Immature natural killer cell (primary cell): ENCODE measurements around the gene TENT5A. TPM values are rescaled to one million over a fixed set of nuclear protein-coding genes. Genes with fewer than 3 reads are reported as not detected.
A peak's percentile ranks its signal among the peaks of the same experiment; 100 is the strongest.
"Not testable (repeated sequence)": the region's sequence is repeated elsewhere in the genome, so short reads cannot be mapped to it uniquely, and the experiment has no call there.

Source experiments
- DNase-seq, 3 donors: peaks; one replicate each; pipeline ENCODE4 v3.0.0; 2022; ENCODE audit warnings: mixed read lengths in 1 of 3
- H3K27ac Mint-ChIP-seq, 6 donors: one replicate each; pipeline ENCODE4 v1.8.0; 2020; ENCODE audit warnings: mixed read lengths in 6 of 6, mild to moderate bottlenecking in 5 of 6, inconsistent platforms in 4 of 6, moderate library complexity in 3 of 6
- H3K27me3 Mint-ChIP-seq, 3 donors: one replicate each; pipeline ENCODE4 v1.8.0; 2020 to 2021; ENCODE audit warnings: low read depth in 3 of 3, mild to moderate bottlenecking in 3 of 3, mixed read lengths in 3 of 3, moderate library complexity in 3 of 3, inconsistent platforms in 1 of 3
- H3K36me3 Mint-ChIP-seq, 3 donors: one replicate each; pipeline ENCODE4 v1.8.0; 2020; ENCODE audit warnings: mixed read lengths in 3 of 3, inconsistent platforms in 2 of 3, mild to moderate bottlenecking in 2 of 3
- H3K4me1 Mint-ChIP-seq, 2 donors: one replicate each; pipeline ENCODE4 v1.8.0; 2020; ENCODE audit warnings: inconsistent platforms in 2 of 2, mild to moderate bottlenecking in 2 of 2, mixed read lengths in 2 of 2, moderate library complexity in 1 of 2
- H3K4me3 Mint-ChIP-seq, 5 donors: one replicate each; pipeline ENCODE4 v1.8.0; 2020; ENCODE audit warnings: mild to moderate bottlenecking in 5 of 5, mixed read lengths in 5 of 5, inconsistent platforms in 3 of 5, moderate library complexity in 3 of 5
- H3K9me3 Mint-ChIP-seq, 6 donors: one replicate each; pipeline ENCODE4 v1.8.0; 2020; ENCODE audit warnings: mild to moderate bottlenecking in 6 of 6, mixed read lengths in 6 of 6, inconsistent platforms in 4 of 6, moderate library complexity in 3 of 6
- polyA plus RNA-seq, 3 donors: library from polyadenylated mRNA; unstranded; fragments of 300-500 nt; fragmentation: Illumina TruSeq; gene quantifications; one replicate each; pipeline ENCODE4 v1.2.3, GENCODE V29; 2021

Gene TENT5A
- polyA plus RNA-seq, 3 donors from 2014 or later, result 8.0 to 12.8 (median 10.7) TPM

- H3K27ac Mint-ChIP-seq, result peak overlapping the region; percentile 95 to 99 (median 98)
- H3K4me3 Mint-ChIP-seq, result peak overlapping the region; percentile 96 to 100 (median 99)
- H3K9me3 Mint-ChIP-seq, result no peaks in the 10 kb centered on the region
- peaks cover 33 to 36% of the 10 kb centered on the region in 2 donors for H3K4me1 Mint-ChIP-seq
- peak; percentile 84 to 86 (median 85) for DNase-seq
- peaks cover 0 to 8% (median 4%) of the 10 kb centered on the region in 3 donors for H3K36me3 Mint-ChIP-seq
- H3K27me3 Mint-ChIP-seq, result peaks cover 14 to 17% (median 15%) of the 10 kb centered on the region in 3 donors
These were observed 1.5 kb upstream of the TENT5A start for GRCh38 chr6:81753711-81754577.

- Mint-ChIP-seq H3K36me3 (peaks cover 0 to 12% (median 4%) of the 10 kb centered on the region in 3 donors), H3K4me3 (peak overlapping the region; percentile 96 to 100 (median 99)), H3K27ac (peak overlapping the region; percentile 95 to 99 (median 98)), H3K9me3 (no peaks in the 10 kb centered on the region), H3K4me1 (peaks cover 39 to 44% of the 10 kb centered on the region in 2 donors), H3K27me3 (peaks cover 14 to 17% (median 15%) of the 10 kb centered on the region in 3 donors)
- DNase-seq, result peak; percentile 88 to 89 (median 88)
These were observed 635 bp upstream of the TENT5A start for GRCh38 chr6:81752921-81753710.

- Mint-ChIP-seq H3K27me3 (peaks cover 12 to 17% (median 15%) of the 10 kb centered on the region in 3 donors), H3K9me3 (no peaks in the 10 kb centered on the region), H3K36me3 (peaks cover 0 to 18% (median 4%) of the 10 kb centered on the region in 3 donors), H3K27ac (peak overlapping the region; percentile 95 to 99 (median 98)), H3K4me3 (peak overlapping the region; percentile 96 to 100 (median 99)), H3K4me1 (peaks cover 45 to 57% of the 10 kb centered on the region in 2 donors)
- DNase-seq, result peak; percentile 46 to 49 (median 47)
These were observed 945 bp downstream of the TENT5A start for GRCh38 chr6:81751388-81752083.

DNA sequence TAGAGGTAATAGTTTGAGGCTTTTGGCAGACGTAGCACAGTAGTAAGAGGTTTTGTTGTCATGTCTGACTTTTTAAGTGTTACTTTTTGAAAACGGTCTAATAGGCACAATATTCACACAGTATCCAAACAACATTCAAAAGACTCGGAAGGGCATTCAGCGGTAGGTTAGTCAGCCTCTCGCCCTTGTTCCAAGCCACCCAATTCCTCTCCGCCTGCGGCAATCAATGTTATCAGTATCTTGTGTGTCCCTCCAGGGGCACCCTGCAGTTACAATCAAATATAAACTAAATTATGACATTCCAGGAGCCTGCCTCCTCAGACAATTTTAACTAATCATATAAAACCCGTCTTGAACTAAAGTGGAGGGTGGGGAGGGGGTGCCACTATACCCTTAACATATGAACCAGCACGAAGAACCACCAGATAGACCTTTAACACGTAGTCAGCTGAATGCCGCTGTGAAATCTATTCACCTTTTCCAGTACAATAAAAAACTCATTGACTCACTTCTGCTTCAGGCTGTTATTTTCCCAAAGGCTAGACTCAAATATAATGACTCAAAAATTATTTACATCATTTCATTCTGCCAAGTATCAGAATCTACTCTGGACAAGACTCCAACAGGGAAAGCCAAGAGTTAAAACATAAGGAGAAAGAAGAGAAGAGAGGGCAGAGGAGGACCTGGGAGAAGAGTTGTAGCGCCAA lies 1.6 kb downstream of the TENT5A start:
- Mint-ChIP-seq H3K4me1 (peaks cover 49 to 64% of the 10 kb centered on the region in 2 donors), H3K9me3 (no peaks in the 10 kb centered on the region), H3K27ac (peak overlapping the region; percentile 95 to 99 (median 98)), H3K4me3 (peak overlapping the region; percentile 96 to 100 (median 99)), H3K27me3 (peaks cover 12 to 17% (median 15%) of the 10 kb centered on the region in 3 donors), H3K36me3 (peaks cover 0 to 20% (median 4%) of the 10 kb centered on the region in 3 donors)
- peak in 1 of 3 donors; percentile 3 for DNase-seq

- peaks cover 0 to 20% (median 4%) of the 10 kb centered on the region in 3 donors for H3K36me3 Mint-ChIP-seq
- H3K9me3 Mint-ChIP-seq, result no peaks in the 10 kb centered on the region
- peak overlapping the region; percentile 96 to 100 (median 99) for H3K4me3 Mint-ChIP-seq
- DNase-seq, result no peak
- H3K4me1 Mint-ChIP-seq, result peaks cover 53 to 71% of the 10 kb centered on the region in 2 donors
- peaks cover 12 to 17% (median 16%) of the 10 kb centered on the region in 3 donors for H3K27me3 Mint-ChIP-seq
- H3K27ac Mint-ChIP-seq, result peak overlapping the region in 4 of 6 donors; percentile 68 to 99 (median 98)
These were observed 2.3 kb downstream of the TENT5A start for GRCh38 chr6:81750200-81750599.

DNA sequence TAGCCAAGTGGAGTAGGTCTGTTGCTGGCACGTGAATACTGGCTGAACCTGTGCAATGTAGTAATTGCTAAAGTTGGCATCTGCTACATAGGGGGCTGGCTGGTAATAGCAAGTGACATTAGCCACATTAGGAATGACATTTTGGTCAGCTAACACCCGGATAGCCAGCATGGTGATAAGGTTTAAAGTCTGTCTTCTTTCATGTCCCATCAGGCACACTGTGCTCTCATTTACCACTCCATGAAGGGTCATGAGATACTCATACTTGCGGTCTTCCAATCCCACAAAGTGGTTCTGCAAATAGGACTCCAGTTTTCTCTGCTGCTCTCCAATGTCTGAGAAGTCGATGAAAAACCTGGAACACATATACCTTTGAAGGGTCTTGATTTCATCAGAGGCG lies 2.8 kb downstream of the TENT5A start:
- Mint-ChIP-seq H3K27ac (peak overlapping the region in 3 of 6 donors; percentile 19 to 98 (median 97)), H3K4me1 (peaks cover 57 to 76% of the 10 kb centered on the region in 2 donors), H3K9me3 (no peaks in the 10 kb centered on the region), H3K27me3 (peaks cover 12 to 18% (median 17%) of the 10 kb centered on the region in 3 donors), H3K36me3 (peaks cover 0 to 20% (median 4%) of the 10 kb centered on the region in 3 donors), H3K4me3 (peak overlapping the region; percentile 96 to 100 (median 99))
- no peak for DNase-seq

GRCh38 chr6:81748994-81749393 lies 3.5 kb downstream of the TENT5A start:
- H3K4me1 Mint-ChIP-seq, result peaks cover 60 to 78% of the 10 kb centered on the region in 2 donors
- H3K36me3 Mint-ChIP-seq, result peaks cover 0 to 20% (median 4%) of the 10 kb centered on the region in 3 donors
- H3K9me3 Mint-ChIP-seq, result no peaks in the 10 kb centered on the region
- no peak for DNase-seq
- peaks cover 12 to 18% (median 17%) of the 10 kb centered on the region in 3 donors for H3K27me3 Mint-ChIP-seq
- H3K27ac Mint-ChIP-seq, result no peak overlapping the region
- peak overlapping the region in 4 of 5 donors; percentile 23 to 100 (median 98) for H3K4me3 Mint-ChIP-seq

DNA sequence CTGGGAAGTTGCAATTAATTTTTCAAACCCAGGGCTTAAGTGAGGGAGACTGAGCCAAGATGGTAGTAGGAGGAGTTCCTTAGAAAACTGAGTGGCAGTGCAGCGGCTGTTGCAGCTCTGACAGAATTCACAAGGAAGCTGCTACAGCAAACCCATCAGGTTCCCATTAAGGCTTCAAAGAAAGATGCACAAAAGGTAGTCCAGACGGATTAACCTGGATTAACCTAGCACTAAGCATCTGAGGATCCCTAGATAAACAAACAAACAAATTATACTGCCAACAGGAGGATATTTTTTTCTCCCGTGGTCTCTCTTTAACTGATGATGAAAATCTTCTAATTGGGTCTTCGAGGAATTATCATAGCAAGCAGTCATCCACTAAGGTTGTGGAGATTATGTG lies 5.2 kb downstream of the TENT5A start:
- DNase-seq, result no peak
- Mint-ChIP-seq H3K9me3 (no peaks in the 10 kb centered on the region), H3K4me1 (peaks cover 60 to 83% of the 10 kb centered on the region in 2 donors), H3K4me3 (peak overlapping the region in 1 of 5 donors; percentile 35), H3K27me3 (peaks cover 0 to 10% (median 7%) of the 10 kb centered on the region in 3 donors), H3K27ac (peak overlapping the region in 1 of 6 donors; percentile 12), H3K36me3 (peaks cover 3 to 20% (median 4%) of the 10 kb centered on the region in 3 donors)

- Mint-ChIP-seq H3K27ac (peak overlapping the region in 1 of 6 donors; percentile 63), H3K4me3 (no peak overlapping the region), H3K9me3 (no peaks in the 10 kb centered on the region), H3K27me3 (peaks cover 0 to 4% (median 0%) of the 10 kb centered on the region in 3 donors), H3K36me3 (peaks cover 0 to 15% (median 3%) of the 10 kb centered on the region in 3 donors), H3K4me1 (peaks cover 34 to 57% of the 10 kb centered on the region in 2 donors)
- DNase-seq, result no peak
These were observed 8.3 kb downstream of the TENT5A start for GRCh38 chr6:81744131-81744530.

DNA sequence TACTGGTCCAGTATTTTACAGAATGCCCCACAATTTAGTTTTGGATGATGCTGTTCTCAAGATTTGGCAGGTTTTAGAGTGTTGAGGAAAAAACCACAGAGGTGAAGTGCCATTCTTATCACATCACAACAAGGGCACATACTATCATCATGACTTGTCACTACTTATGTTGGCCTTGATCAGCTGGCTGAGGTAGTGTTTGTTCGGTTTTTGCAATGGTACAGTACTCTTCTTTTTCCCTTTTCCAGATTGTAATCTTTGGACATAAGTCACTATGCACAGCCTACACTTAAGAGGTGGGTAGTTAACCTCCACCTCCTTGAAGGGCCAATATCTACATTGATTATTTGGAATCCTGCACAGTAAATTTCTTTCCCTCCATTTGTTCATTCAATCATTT lies 8.8 kb downstream of the TENT5A start:
- Mint-ChIP-seq H3K27me3 (peaks cover 0 to 4% (median 0%) of the 10 kb centered on the region in 3 donors), H3K9me3 (no peaks in the 10 kb centered on the region), H3K4me1 (peaks cover 29 to 52% of the 10 kb centered on the region in 2 donors), H3K36me3 (peaks cover 0 to 12% (median 3%) of the 10 kb centered on the region in 3 donors), H3K27ac (no peak overlapping the region), H3K4me3 (no peak overlapping the region)
- no peak for DNase-seq

- Mint-ChIP-seq H3K4me1 (peaks cover 21 to 35% of the 10 kb centered on the region in 2 donors), H3K27me3 (peaks cover 0 to 4% (median 0%) of the 10 kb centered on the region in 3 donors), H3K9me3 (no peaks in the 10 kb centered on the region), H3K36me3 (peaks cover 0 to 4% (median 3%) of the 10 kb centered on the region in 3 donors), H3K4me3 (no peak overlapping the region), H3K27ac (no peak overlapping the region)
- DNase-seq, result no peak
These were observed 10.8 kb downstream of the TENT5A start for GRCh38 chr6:81741689-81742088.

- H3K4me3 Mint-ChIP-seq, H3K27me3 Mint-ChIP-seq, H3K36me3 Mint-ChIP-seq, H3K9me3 Mint-ChIP-seq, H3K27ac Mint-ChIP-seq, DNase-seq: not testable (repeated sequence)
- peaks cover 15 to 24% of the 10 kb centered on the region in 2 donors for H3K4me1 Mint-ChIP-seq
These were observed 11.9 kb downstream of the TENT5A start for GRCh38 chr6:81740591-81740990.
